Inflammatory macrophage treated with lipopolysaccharide for 1 hour (primary cell): ENCODE measurements around the gene TATDN3.
"Not testable (repeated sequence)": the region's sequence is repeated elsewhere in the genome, so short reads cannot be mapped to it uniquely, and the experiment has no call there.

ENCODE experiments used
- DNase-seq, 2 donors: peaks; one replicate each; pipeline ENCODE4 v3.0.0-alpha.2; 2020 to 2022

The TATDN3 gene

GRCh38 chr1:212777151-212777550 is 14.5 kb upstream of the TATDN3 start:
- DNase-seq = peak in 1 of 2 donors; percentile 51

- not testable (repeated sequence) for DNase-seq
These were observed 12.6 kb upstream of the TATDN3 start for GRCh38 chr1:212779086-212779485.

- no peak for DNase-seq
These were observed 10.9 kb upstream of the TATDN3 start for GRCh38 chr1:212780759-212781158.

- DNase-seq = no peak
These were observed 10.5 kb upstream of the TATDN3 start for GRCh38 chr1:212781225-212781624.

GRCh38 chr1:212782422-212783154 is 9.1 kb upstream of the TATDN3 start:
- peak; percentile 58 to 60 for DNase-seq

GRCh38 chr1:212783976-212784375 is 7.7 kb upstream of the TATDN3 start:
- DNase-seq = no peak

GRCh38 chr1:212785871-212786270 is 5.8 kb upstream of the TATDN3 start:
- no peak for DNase-seq

GRCh38 chr1:212791261-212791675 is 426 bp upstream of the TATDN3 start:
- peak; percentile 64 to 65 for DNase-seq

GRCh38 chr1:212792396-212792908 is 758 bp downstream of the TATDN3 start:
- DNase-seq = no peak

GRCh38 chr1:212794561-212795014 is 2.9 kb downstream of the TATDN3 start:
- DNase-seq = peak; percentile 74 to 80

GRCh38 chr1:212797681-212798080 is 6.0 kb downstream of the TATDN3 start:
- no peak for DNase-seq

GRCh38 chr1:212805767-212806166 is 14.1 kb downstream of the TATDN3 start:
- no peak for DNase-seq

- DNase-seq = peak in 1 of 2 donors; percentile 60
These were observed 23.0 kb downstream of the TATDN3 start for GRCh38 chr1:212814537-212815334.

GRCh38 chr1:212816567-212817278 is 25.0 kb downstream of the TATDN3 start:
- DNase-seq = no peak

GRCh38 chr1:212819726-212820125 is 28.0 kb downstream of the TATDN3 start:
- DNase-seq = peak; percentile 82 to 87

GRCh38 chr1:212820969-212821368 is 29.3 kb downstream of the TATDN3 start:
- no peak for DNase-seq

GRCh38 chr1:212822956-212823355 is 31.3 kb downstream of the TATDN3 start:
- no peak for DNase-seq

- DNase-seq = no peak
These were observed 32.5 kb downstream of the TATDN3 start for GRCh38 chr1:212824201-212824600.

GRCh38 chr1:212825798-212826452 is 34.2 kb downstream of the TATDN3 start:
- DNase-seq = no peak

- DNase-seq = no peak
These were observed 35.6 kb downstream of the TATDN3 start for GRCh38 chr1:212827171-212827776.

GRCh38 chr1:212827831-212828278 is 36.2 kb downstream of the TATDN3 start:
- no peak for DNase-seq

GRCh38 chr1:212828395-212828794 is 36.7 kb downstream of the TATDN3 start:
- DNase-seq = no peak
